HT-29 (cell line): Measurements from ENCODE around the gene DNAJB14. TPM values are rescaled to one million over a fixed set of nuclear protein-coding genes. Genes with fewer than 3 reads are reported as not detected.

Source experiments
- DNase-seq: peaks from one replicate; pipeline ENCODE4 v3.0.0-alpha.2; 2015; ENCODE audit warnings: low spot score
- total RNA-seq: library from RNA; depleted of rRNA; stranded (reverse); fragments of >200 nt; shearing (Covaris generic); gene quantifications from 2 replicates; pipeline ENCODE4 v1.2.3, GENCODE V29; 2014; rRNA removed

The DNAJB14 gene
- total RNA-seq, 1 experiment from 2014 or later: 33.7 TPM

GRCh38 chr4:99872570-99872969 is 73.8 kb downstream of the DNAJB14 start:
- DNase-seq: no peak

GRCh38 chr4:99868126-99868596 is 78.3 kb downstream of the DNAJB14 start:
- DNase-seq: no peak

GRCh38 chr4:99863804-99864203 is 82.6 kb downstream of the DNAJB14 start:
- no peak for DNase-seq

- DNase-seq: no peak
These were observed 85.1 kb downstream of the DNAJB14 start for GRCh38 chr4:99861120-99861905.

- DNase-seq: no peak
These were observed 85.9 kb downstream of the DNAJB14 start for GRCh38 chr4:99860521-99860920.

GRCh38 chr4:99859618-99860017 is 86.8 kb downstream of the DNAJB14 start:
- DNase-seq: no peak

- no peak for DNase-seq
These were observed 89.1 kb downstream of the DNAJB14 start for GRCh38 chr4:99857307-99857706.

- DNase-seq: no peak
These were observed 90.3 kb downstream of the DNAJB14 start for GRCh38 chr4:99856166-99856565.

- DNase-seq: no peak
These were observed 90.7 kb downstream of the DNAJB14 start for GRCh38 chr4:99855678-99856077.

- DNase-seq: no peak
These were observed 92.4 kb downstream of the DNAJB14 start for GRCh38 chr4:99853999-99854398.

GRCh38 chr4:99853190-99853589 is 93.2 kb downstream of the DNAJB14 start:
- no peak for DNase-seq

GRCh38 chr4:99852199-99852749 is 94.1 kb downstream of the DNAJB14 start:
- DNase-seq: no peak

GRCh38 chr4:99848591-99849001 is 97.8 kb downstream of the DNAJB14 start:
- DNase-seq: no peak

GRCh38 chr4:99847362-99847976 is 98.9 kb downstream of the DNAJB14 start:
- no peak for DNase-seq

GRCh38 chr4:99846891-99847290 is 99.5 kb downstream of the DNAJB14 start:
- no peak for DNase-seq

Other genes starting within 250 kb of the DNAJB14 start
- gene DAPP1, start 129.8 kb downstream of the DNAJB14 start, total RNA-seq: 2.5 and 3.8 TPM in 2 replicates
- 17.3 and 18.7 TPM in 2 replicates for gene LAMTOR3, start 52.2 kb downstream of the DNAJB14 start, total RNA-seq
- 501 and 503 TPM in 2 replicates for gene H2AZ1, start 3.7 kb upstream of the DNAJB14 start, total RNA-seq
- gene DDIT4L, start 243.8 kb upstream of the DNAJB14 start, total RNA-seq: not detected in 2 replicates